GM23248 (cell line): Measurements from ENCODE around the gene WDR64.

Experiments
- EZH2 ChIP-seq: fragments of 200-600 bp; sonication (generic); IDR thresholded peaks from 2 replicates; pipeline ENCODE4 v1.6.1; 2018; ENCODE audit warnings: antibody characterized with exemption, mild to moderate bottlenecking; ENCODE audit not compliant: insufficient read depth, poor library complexity, severe bottlenecking
- EZH2phosphoT487 ChIP-seq: fragments of 200-600 bp; sonication (generic); IDR thresholded peaks from 2 replicates; pipeline ENCODE4 v1.6.1; 2018; ENCODE audit warnings: antibody characterized with exemption, moderate library complexity, mild to moderate bottlenecking, low read depth; ENCODE audit not compliant: insufficient read depth

GRCh38 chr1:241817331-241817792, 165.3 kb downstream of the WDR64 start:
- TF ChIP-seq EZH2phosphoT487: no peak
- no peak for TF ChIP-seq EZH2
